Lung (tissue), 12 donors: Measurements from ENCODE around the gene MAPK14. TPM values are rescaled to one million over a fixed set of nuclear protein-coding genes. Genes with fewer than 3 reads are reported as not detected.
"Not testable (repeated sequence)": the region's sequence is repeated elsewhere in the genome, so short reads cannot be mapped to it uniquely, and the experiment has no call there.

Experiments used
- ATAC-seq: fragments of 200-7000 bp; cut with Tn5 transposase; one replicate; pipeline ENCODE4 v1.9.1; 2020; ENCODE audit warnings: moderate number of reproducible peaks; ENCODE audit not compliant: insufficient read depth, low FRiP score
- DNase-seq, 3 donors: peaks; one replicate each; pipeline ENCODE4 v3.0.0-alpha.2; 2013 to 2017
- H3K27ac ChIP-seq, 2 donors: one replicate each; pipeline ENCODE4 v1.5.1; 2013; ENCODE audit warnings: mild to moderate bottlenecking in 2 of 2, moderate library complexity in 2 of 2, control low read depth in 1 of 2, inconsistent platforms in 1 of 2, low read depth in 1 of 2, low read length in 1 of 2
- H3K27me3 ChIP-seq, 3 donors: one replicate each; pipeline ENCODE4 v1.5.1; 2013; ENCODE audit warnings: low read length in 2 of 3; ENCODE audit not compliant: control insufficient read depth in 3 of 3, insufficient read depth in 3 of 3
- H3K36me3 ChIP-seq, 4 donors: one replicate each; pipeline ENCODE4 v1.5.1; 2013; ENCODE audit warnings: low read length in 4 of 4, mild to moderate bottlenecking in 1 of 4, moderate library complexity in 1 of 4; ENCODE audit not compliant: control insufficient read depth in 4 of 4, insufficient read depth in 4 of 4
- H3K4me1 ChIP-seq, 5 donors: one replicate each; pipeline ENCODE4 v1.5.1; 2013; ENCODE audit warnings: low read length in 5 of 5, mild to moderate bottlenecking in 2 of 5, moderate library complexity in 1 of 5; ENCODE audit not compliant: control insufficient read depth in 5 of 5, insufficient read depth in 5 of 5
- H3K4me3 ChIP-seq: one replicate; pipeline ENCODE4 v1.5.1; 2013; ENCODE audit warnings: mild to moderate bottlenecking, control low read depth, moderate library complexity
- H3K9ac ChIP-seq, 2 donors: one replicate each; pipeline ENCODE4 v1.5.1; 2013; ENCODE audit warnings: low read length in 2 of 2, control low read depth in 1 of 2; ENCODE audit not compliant: insufficient read depth in 1 of 2
- H3K9me3 ChIP-seq, 4 donors: one replicate each; pipeline ENCODE4 v1.5.1; 2013; ENCODE audit warnings: low read length in 3 of 4, mild to moderate bottlenecking in 1 of 4, moderate library complexity in 1 of 4; ENCODE audit not compliant: control insufficient read depth in 4 of 4, insufficient read depth in 3 of 4
- WGBS, 2 donors: extraction: QIAGEN DNeasy Blood & Tissue Kit; methylation state at CpG; one replicate each; pipeline ENCODE4 v1.1.7; 2013; 5-methylcytosine and 5-hydroxymethylcytosine counted together
- polyA plus RNA-seq, 2 donors: library from polyadenylated mRNA; stranded (reverse); fragments of 200-250 nt; gene quantifications; one replicate each; pipeline ENCODE4 v1.2.1, GENCODE V29; 2013
- total RNA-seq, 2 donors: library from RNA; depleted of rRNA in 1 of 2; stranded (reverse); fragments of >200 nt in 1 of 2; gene quantifications; one replicate each; pipeline ENCODE4 v1.2.1, GENCODE V29; 2014 to 2021
- TF ChIP-seq, protein P1 (sequence below): IDR thresholded peaks from 2 replicates; pipeline ENCODE4 v1.5.1; 2012; ENCODE audit warnings: mild to moderate bottlenecking; ENCODE audit errors: control extremely low read depth, extremely low read depth
- donor health status: control.
- donor health status: control.
- donor health status: Bipolar disorder and iron deficiency.
- donor health status: healthy.
- donor health status: DM: yes; HTN: yes; CAD: no.

The MAPK14 gene
- total and polyA plus RNA-seq, 4 donors: 12.8 to 93.3 (median 59.5) TPM

DNA sequence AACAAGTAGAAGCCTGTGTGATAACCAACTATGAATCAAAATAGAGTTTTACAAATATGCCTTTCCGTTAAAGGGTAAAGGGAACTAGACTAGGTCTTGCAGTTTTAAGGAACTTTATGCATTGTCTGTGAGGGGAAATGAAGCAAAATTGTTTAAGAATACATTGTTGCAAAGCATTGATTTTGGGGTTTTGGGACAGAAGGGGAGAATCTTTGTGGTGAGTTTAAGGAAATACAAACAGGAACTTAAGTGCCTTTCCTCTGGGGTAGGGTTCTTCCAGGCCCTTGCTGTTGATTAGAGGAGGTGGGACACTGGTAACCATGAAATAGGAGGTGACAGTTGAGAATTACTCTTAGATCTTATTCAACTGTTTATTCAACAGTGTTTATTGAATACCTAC is 4.7 kb downstream of the MAPK14 start:
- H3K9ac ChIP-seq: no peak overlapping the region
- H3K36me3 ChIP-seq: peaks cover 0 to 8% (median under 1%) of the 10 kb centered on the region in 4 donors
- no peak overlapping the region for H3K27ac ChIP-seq
- peaks cover 0 to 60% (median 14%) of the 10 kb centered on the region in 5 donors for H3K4me1 ChIP-seq
- ATAC-seq (no peak), DNase-seq (no peak)
- no peaks in the 10 kb centered on the region for H3K9me3 ChIP-seq
- 22 to 70% methylated on average over 1 of the region's 1 CpG for WGBS, 2 donors
- no peaks in the 10 kb centered on the region for H3K27me3 ChIP-seq
- TF ChIP-seq, protein P1, sequence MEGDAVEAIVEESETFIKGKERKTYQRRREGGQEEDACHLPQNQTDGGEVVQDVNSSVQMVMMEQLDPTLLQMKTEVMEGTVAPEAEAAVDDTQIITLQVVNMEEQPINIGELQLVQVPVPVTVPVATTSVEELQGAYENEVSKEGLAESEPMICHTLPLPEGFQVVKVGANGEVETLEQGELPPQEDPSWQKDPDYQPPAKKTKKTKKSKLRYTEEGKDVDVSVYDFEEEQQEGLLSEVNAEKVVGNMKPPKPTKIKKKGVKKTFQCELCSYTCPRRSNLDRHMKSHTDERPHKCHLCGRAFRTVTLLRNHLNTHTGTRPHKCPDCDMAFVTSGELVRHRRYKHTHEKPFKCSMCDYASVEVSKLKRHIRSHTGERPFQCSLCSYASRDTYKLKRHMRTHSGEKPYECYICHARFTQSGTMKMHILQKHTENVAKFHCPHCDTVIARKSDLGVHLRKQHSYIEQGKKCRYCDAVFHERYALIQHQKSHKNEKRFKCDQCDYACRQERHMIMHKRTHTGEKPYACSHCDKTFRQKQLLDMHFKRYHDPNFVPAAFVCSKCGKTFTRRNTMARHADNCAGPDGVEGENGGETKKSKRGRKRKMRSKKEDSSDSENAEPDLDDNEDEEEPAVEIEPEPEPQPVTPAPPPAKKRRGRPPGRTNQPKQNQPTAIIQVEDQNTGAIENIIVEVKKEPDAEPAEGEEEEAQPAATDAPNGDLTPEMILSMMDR: no peak
- H3K4me3 ChIP-seq: no peak overlapping the region

- not testable (repeated sequence) for H3K9me3 ChIP-seq, H3K36me3 ChIP-seq, ATAC-seq, H3K27ac ChIP-seq, DNase-seq, H3K27me3 ChIP-seq, H3K4me3 ChIP-seq, H3K9ac ChIP-seq
- WGBS, 2 donors: 91 to 95% methylated on average over 10 of the region's 10 CpGs
- peaks cover 0 to 66% (median 22%) of the 10 kb centered on the region in 5 donors for H3K4me1 ChIP-seq
These were observed 5.5 kb downstream of the MAPK14 start for GRCh38 chr6:36033144-36033543.

- TF ChIP-seq, protein P1: no peak
- WGBS, 2 donors: 20 to 46% methylated on average over 3 of the region's 3 CpGs
- peaks cover 1 to 73% (median 27%) of the 10 kb centered on the region in 5 donors for H3K4me1 ChIP-seq
- no peaks in the 10 kb centered on the region for H3K9me3 ChIP-seq
- H3K4me3 ChIP-seq: no peak overlapping the region
- H3K9ac ChIP-seq: no peak overlapping the region
- DNase-seq (peak in 1 of 3 donors; percentile 38), ATAC-seq (no peak)
- no peaks in the 10 kb centered on the region for H3K27me3 ChIP-seq
- peaks cover 0 to 1% (median 0%) of the 10 kb centered on the region in 4 donors for H3K36me3 ChIP-seq
- H3K27ac ChIP-seq: no peak overlapping the region
These were observed 6.3 kb downstream of the MAPK14 start for GRCh38 chr6:36033935-36034334.

- peaks cover 6 to 73% (median 27%) of the 10 kb centered on the region in 5 donors for H3K4me1 ChIP-seq
- H3K9ac ChIP-seq: no peak overlapping the region
- TF ChIP-seq, protein P1: no peak
- peak in 2 of 3 donors; percentile 83 to 88 for DNase-seq
- 65 to 67% methylated on average over 3 of the region's 3 CpGs for WGBS, 2 donors
- no peaks in the 10 kb centered on the region for H3K27me3 ChIP-seq
- ATAC-seq: no peak
- H3K27ac ChIP-seq: no peak overlapping the region
- H3K36me3 ChIP-seq: peaks cover 0 to 1% (median 0%) of the 10 kb centered on the region in 4 donors
- no peaks in the 10 kb centered on the region for H3K9me3 ChIP-seq
- H3K4me3 ChIP-seq: no peak overlapping the region
These were observed 6.8 kb downstream of the MAPK14 start for GRCh38 chr6:36034441-36034840.
